SJSA1 (cell line): ENCODE data around the gene FRMD3. TPM values are rescaled to one million over a fixed set of nuclear protein-coding genes. Genes with fewer than 3 reads are reported as not detected.

Source experiments
- DNase-seq, 2 experiments: peaks; one replicate each; pipeline ENCODE4 v3.0.0-alpha.2; 2015 to 2020; ENCODE audit warnings: low spot score in 2 of 2, low read depth in 1 of 2
- H3K27ac ChIP-seq: fragments of 250-450 bp; sonication (Bioruptor Pico); 2 replicates; pipeline ENCODE4 v1.5.1; 2020; ENCODE audit warnings: mild to moderate bottlenecking, moderate library complexity
- H3K27me3 ChIP-seq: fragments of 250-450 bp; sonication (Bioruptor Pico); replicated peaks from 2 replicates; pipeline ENCODE4 v1.5.1; 2020; ENCODE audit warnings: mild to moderate bottlenecking, moderate library complexity
- H3K36me3 ChIP-seq: fragments of 250-450 bp; sonication (Bioruptor Pico); 2 replicates; pipeline ENCODE4 v1.5.1; 2020; ENCODE audit warnings: mild to moderate bottlenecking
- H3K4me1 ChIP-seq: fragments of 250-450 bp; sonication (Bioruptor Pico); replicated peaks from 2 replicates; pipeline ENCODE4 v1.6.1; 2021; ENCODE audit warnings: mild to moderate bottlenecking
- H3K4me3 ChIP-seq: fragments of 250-450 bp; sonication (Bioruptor Pico); 2 replicates; pipeline ENCODE4 v1.5.1; 2020; ENCODE audit warnings: mild to moderate bottlenecking
- H3K9me3 ChIP-seq: fragments of 250-450 bp; sonication (Bioruptor Pico); replicated peaks from 2 replicates; pipeline ENCODE4 v1.5.1; 2020; ENCODE audit warnings: mild to moderate bottlenecking
- total RNA-seq: library from RNA; depleted of rRNA; stranded (reverse); fragments of >200 nt; shearing (Covaris generic); gene quantifications from 2 replicates; pipeline ENCODE4 v1.2.3, GENCODE V29; 2014; rRNA removed

Gene FRMD3
- 15.5 and 25.3 TPM in 2 replicates for total RNA-seq

- Histone ChIP-seq H3K4me3 (peak within 1 kb of the TSS; percentile 63), H3K27ac (peak within 1 kb of the TSS; percentile 62), H3K36me3 (no peaks in the 10 kb centered on the region; the same call in 1 of the 2 replicates), H3K27me3 (no peaks in the 10 kb centered on the region), H3K4me1 (peaks cover 31% of the 10 kb centered on the region), H3K9me3 (no peaks in the 10 kb centered on the region)
- DNase-seq = peak; percentile 89 to 92
Measured at GRCh38 chr9:83538172-83538889, at the start of gene FRMD3. Gene FRMD3, minus strand, starts transcription at chr9:83538401. Its CDS starts 170 bp downstream, at chr9:83538231.

GRCh38 chr9:83584995-83585394 lies 46.8 kb upstream of the FRMD3 start:
- no peak for DNase-seq

GRCh38 chr9:83583151-83584014 lies 45.2 kb upstream of the FRMD3 start:
- no peaks in the 10 kb centered on the region for H3K36me3 ChIP-seq

More at GRCh38 chr9:83584995-83585394, 46.8 kb upstream of the FRMD3 start:
- Histone ChIP-seq H3K4me1 (no peaks in the 10 kb centered on the region), H3K4me3 (no peak overlapping the region), H3K27ac (no peak overlapping the region), H3K9me3 (no peaks in the 10 kb centered on the region), H3K27me3 (no peaks in the 10 kb centered on the region), H3K36me3 (no peaks in the 10 kb centered on the region)

GRCh38 chr9:83582029-83582428 lies 43.8 kb upstream of the FRMD3 start:
- no peak overlapping the region for H3K27ac ChIP-seq
- H3K36me3 ChIP-seq = no peaks in the 10 kb centered on the region
- H3K4me1 ChIP-seq = no peaks in the 10 kb centered on the region
- no peak for DNase-seq
- H3K9me3 ChIP-seq = 0 out of 2 replicates have a peak, but pooled peaks cover 3% of the 10 kb centered on the region
- 0 out of 2 replicates have a peak, but pooled peaks cover 3% of the 10 kb centered on the region for H3K27me3 ChIP-seq
- H3K4me3 ChIP-seq = no peak overlapping the region

More at GRCh38 chr9:83583151-83584014, 45.2 kb upstream of the FRMD3 start:
- Histone ChIP-seq H3K9me3 (0 out of 2 replicates have a peak, but pooled peaks cover 3% of the 10 kb centered on the region), H3K4me3 (no peak overlapping the region), H3K4me1 (no peaks in the 10 kb centered on the region), H3K27ac (no peak overlapping the region), H3K27me3 (0 out of 2 replicates have a peak, but pooled peaks cover 3% of the 10 kb centered on the region)
- DNase-seq = peak; percentile 31 to 57

- Histone ChIP-seq H3K27ac (no peak overlapping the region), H3K36me3 (no peaks in the 10 kb centered on the region), H3K27me3 (0 out of 2 replicates have a peak, but pooled peaks cover 3% of the 10 kb centered on the region), H3K9me3 (0 out of 2 replicates have a peak, but pooled peaks cover 3% of the 10 kb centered on the region), H3K4me3 (no peak overlapping the region), H3K4me1 (no peaks in the 10 kb centered on the region)
- no peak for DNase-seq
Measured at GRCh38 chr9:83574482-83574881, 36.3 kb upstream of the FRMD3 start.

- DNase-seq = no peak
- Histone ChIP-seq H3K27me3 (no peaks in the 10 kb centered on the region), H3K27ac (no peak overlapping the region), H3K4me3 (no peak overlapping the region), H3K36me3 (no peaks in the 10 kb centered on the region), H3K4me1 (no peaks in the 10 kb centered on the region), H3K9me3 (no peaks in the 10 kb centered on the region)
Measured at GRCh38 chr9:83572524-83572923, 34.3 kb upstream of the FRMD3 start.

- H3K27me3 ChIP-seq = no peaks in the 10 kb centered on the region
- H3K27ac ChIP-seq = no peak overlapping the region
- no peaks in the 10 kb centered on the region for H3K9me3 ChIP-seq
- H3K36me3 ChIP-seq = no peaks in the 10 kb centered on the region
- no peaks in the 10 kb centered on the region for H3K4me1 ChIP-seq
- DNase-seq = no peak
- no peak overlapping the region for H3K4me3 ChIP-seq
Measured at GRCh38 chr9:83570359-83570758, 32.2 kb upstream of the FRMD3 start.

GRCh38 chr9:83569326-83569725 lies 31.1 kb upstream of the FRMD3 start:
- DNase-seq = no peak
- Histone ChIP-seq H3K4me3 (no peak overlapping the region), H3K36me3 (no peaks in the 10 kb centered on the region), H3K27ac (no peak overlapping the region), H3K9me3 (no peaks in the 10 kb centered on the region), H3K27me3 (no peaks in the 10 kb centered on the region), H3K4me1 (no peaks in the 10 kb centered on the region)

- H3K4me3 ChIP-seq = no peak overlapping the region
- no peaks in the 10 kb centered on the region for H3K4me1 ChIP-seq
- H3K27me3 ChIP-seq = no peaks in the 10 kb centered on the region
- H3K9me3 ChIP-seq = no peaks in the 10 kb centered on the region
- H3K27ac ChIP-seq = no peak overlapping the region
- DNase-seq = no peak
- no peaks in the 10 kb centered on the region for H3K36me3 ChIP-seq
Measured at GRCh38 chr9:83563360-83563759, 25.2 kb upstream of the FRMD3 start.

GRCh38 chr9:83560169-83560826 lies 22.1 kb upstream of the FRMD3 start:
- Histone ChIP-seq H3K4me1 (no peaks in the 10 kb centered on the region), H3K4me3 (no peak overlapping the region), H3K36me3 (no peaks in the 10 kb centered on the region), H3K27me3 (no peaks in the 10 kb centered on the region), H3K9me3 (no peaks in the 10 kb centered on the region), H3K27ac (no peak overlapping the region)
- DNase-seq = no peak

GRCh38 chr9:83557771-83558170 lies 19.6 kb upstream of the FRMD3 start:
- Histone ChIP-seq H3K4me3 (no peak overlapping the region), H3K36me3 (no peaks in the 10 kb centered on the region), H3K27me3 (no peaks in the 10 kb centered on the region), H3K4me1 (no peaks in the 10 kb centered on the region), H3K9me3 (no peaks in the 10 kb centered on the region), H3K27ac (no peak overlapping the region)
- DNase-seq = no peak

- H3K27ac ChIP-seq = no peak overlapping the region
- no peak overlapping the region for H3K4me3 ChIP-seq
- no peaks in the 10 kb centered on the region for H3K4me1 ChIP-seq
- H3K9me3 ChIP-seq = no peaks in the 10 kb centered on the region
- H3K36me3 ChIP-seq = no peaks in the 10 kb centered on the region
- DNase-seq = no peak
- no peaks in the 10 kb centered on the region for H3K27me3 ChIP-seq
Measured at GRCh38 chr9:83557317-83557716, 19.1 kb upstream of the FRMD3 start.

GRCh38 chr9:83554278-83554677 lies 16.1 kb upstream of the FRMD3 start:
- no peaks in the 10 kb centered on the region for H3K9me3 ChIP-seq
- H3K27me3 ChIP-seq = no peaks in the 10 kb centered on the region; the same call in 1 of the 2 replicates
- H3K4me1 ChIP-seq = no peaks in the 10 kb centered on the region
- H3K27ac ChIP-seq = no peak overlapping the region
- no peak overlapping the region for H3K4me3 ChIP-seq
- H3K36me3 ChIP-seq = no peaks in the 10 kb centered on the region
- no peak for DNase-seq
